H9 (cell line): ENCODE measurements around the gene SFRP5. TPM values are rescaled to one million over a fixed set of nuclear protein-coding genes. Genes with fewer than 3 reads are reported as not detected.

ENCODE experiments used
- DNase-seq: peaks from one replicate; pipeline ENCODE4 v3.0.0-alpha.2; 2017
- H2AFZ ChIP-seq: one replicate; pipeline ENCODE4 v1.6.1; 2013; ENCODE audit warnings: mild to moderate bottlenecking, low read length, control low read depth, moderate library complexity
- H2AK5ac ChIP-seq: 2 replicates; pipeline ENCODE4 v1.6.1; 2013; ENCODE audit warnings: low read length, control low read depth, mixed read lengths; ENCODE audit not compliant: insufficient read length
- H2BK120ac ChIP-seq: one replicate; pipeline ENCODE4 v1.6.1; 2013; ENCODE audit warnings: low read depth, mild to moderate bottlenecking, low read length, control low read depth, inconsistent platforms; ENCODE audit not compliant: poor library complexity, severe bottlenecking
- H2BK12ac ChIP-seq: 2 replicates; pipeline ENCODE4 v1.6.1; 2013; ENCODE audit warnings: low read length, control low read depth, mixed read lengths, low read depth; ENCODE audit not compliant: insufficient read length
- H2BK15ac ChIP-seq: 2 replicates; pipeline ENCODE4 v1.6.1; 2013; ENCODE audit warnings: low read depth, low read length, control low read depth
- H2BK20ac ChIP-seq: one replicate; pipeline ENCODE4 v1.6.1; 2013; ENCODE audit warnings: low read depth, mild to moderate bottlenecking, low read length, control low read depth, inconsistent platforms; ENCODE audit not compliant: poor library complexity, severe bottlenecking
- H2BK5ac ChIP-seq: 2 replicates; pipeline ENCODE4 v1.6.1; 2013; ENCODE audit warnings: low read length, control low read depth, mixed read lengths; ENCODE audit not compliant: insufficient read length
- H3K14ac ChIP-seq: 2 replicates; pipeline ENCODE4 v1.6.1; 2013; ENCODE audit warnings: low read length, control low read depth; ENCODE audit not compliant: insufficient read depth
- H3K18ac ChIP-seq: 2 replicates; pipeline ENCODE4 v1.6.1; 2013; ENCODE audit warnings: low read depth, mild to moderate bottlenecking, mixed read lengths, low read length, control low read depth; ENCODE audit not compliant: insufficient read length
- H3K23ac ChIP-seq: 2 replicates; pipeline ENCODE4 v1.6.1; 2013; ENCODE audit warnings: low read length, control low read depth, mixed read lengths, low read depth; ENCODE audit not compliant: insufficient read length
- H3K23me2 ChIP-seq: 2 replicates; pipeline ENCODE4 v1.6.1; 2013; ENCODE audit warnings: low read depth, mild to moderate bottlenecking, mixed read lengths, low read length, control low read depth; ENCODE audit not compliant: insufficient read length, poor library complexity, severe bottlenecking
- H3K27ac ChIP-seq: 2 replicates; pipeline ENCODE4 v1.5.1; 2013; ENCODE audit warnings: low read length, control low read depth, mixed read lengths, low read depth; ENCODE audit not compliant: insufficient read length
- H3K27me3 ChIP-seq: 2 replicates; pipeline ENCODE4 v1.6.1; 2013; ENCODE audit warnings: low read length, control low read depth, inconsistent platforms; ENCODE audit not compliant: insufficient read depth
- H3K4ac ChIP-seq: 2 replicates; pipeline ENCODE4 v1.6.1; 2013; ENCODE audit warnings: low read depth, mild to moderate bottlenecking, control low read depth, inconsistent platforms, low read length, moderate library complexity
- H3K4me1 ChIP-seq: 2 replicates; pipeline ENCODE4 v1.6.1; 2013; ENCODE audit warnings: low read length, control low read depth, inconsistent platforms; ENCODE audit not compliant: insufficient read depth
- H3K4me2 ChIP-seq: 2 replicates; pipeline ENCODE4 v1.6.1; 2013; ENCODE audit warnings: low read length, control low read depth, mixed read lengths; ENCODE audit not compliant: insufficient read length, insufficient read depth
- H3K56ac ChIP-seq: 2 replicates; pipeline ENCODE4 v1.6.1; 2013; ENCODE audit warnings: low read depth, mild to moderate bottlenecking, mixed read lengths, low read length, control low read depth; ENCODE audit not compliant: insufficient read length
- H3K79me1 ChIP-seq: 2 replicates; pipeline ENCODE4 v1.6.1; 2013; ENCODE audit warnings: low read depth, mild to moderate bottlenecking, moderate library complexity, low read length, control low read depth, inconsistent platforms; ENCODE audit not compliant: insufficient read depth, poor library complexity, severe bottlenecking
- H3K79me2 ChIP-seq: 2 replicates; pipeline ENCODE4 v1.6.1; 2013; ENCODE audit warnings: low read length, control low read depth, inconsistent platforms; ENCODE audit not compliant: insufficient read depth
- H3K9ac ChIP-seq: 2 replicates; pipeline ENCODE4 v1.6.1; 2013; ENCODE audit warnings: low read length, control low read depth, mixed read lengths; ENCODE audit not compliant: insufficient read length; ENCODE audit errors: extremely low read depth
- H3K9me3 ChIP-seq: one replicate; pipeline ENCODE4 v1.6.1; 2013; ENCODE audit warnings: low read depth, low read length, inconsistent platforms; ENCODE audit not compliant: control insufficient read depth
- H3T11ph ChIP-seq: one replicate; pipeline ENCODE4 v1.6.1; 2013; ENCODE audit warnings: mild to moderate bottlenecking, low read length, control low read depth, inconsistent platforms
- H4K20me1 ChIP-seq: one replicate; pipeline ENCODE4 v1.6.1; 2013; ENCODE audit not compliant: control insufficient read depth, insufficient read length, insufficient read depth
- H4K5ac ChIP-seq: 2 replicates; pipeline ENCODE4 v1.6.1; 2013; ENCODE audit warnings: low read depth, mild to moderate bottlenecking, mixed read lengths, low read length, control low read depth; ENCODE audit not compliant: insufficient read length
- H4K8ac ChIP-seq: replicated peaks from 2 replicates; pipeline ENCODE4 v1.6.1; 2013; ENCODE audit warnings: low read length, control low read depth, mixed read lengths, low read depth; ENCODE audit not compliant: insufficient read length
- H4K91ac ChIP-seq: 2 replicates; pipeline ENCODE4 v1.6.1; 2013; ENCODE audit warnings: low read depth, mild to moderate bottlenecking, moderate library complexity, mixed read lengths, low read length, control low read depth; ENCODE audit not compliant: insufficient read length
- H3K27ac Mint-ChIP-seq, 3 experiments: 2 replicates in 2 of 3; 3 replicates in 1 of 3; pipeline ENCODE4 v1.8.0; 2020 to 2021; ENCODE audit warnings: mixed read lengths in 3 of 3, mild to moderate bottlenecking in 1 of 3, moderate library complexity in 1 of 3
- H3K27me3 Mint-ChIP-seq: 2 replicates; pipeline ENCODE4 v1.8.0; 2021; ENCODE audit warnings: low read depth, mild to moderate bottlenecking, moderate library complexity, mixed read lengths
- H3K36me3 Mint-ChIP-seq, 3 experiments: 2 replicates in 2 of 3; 3 replicates in 1 of 3; pipeline ENCODE4 v1.8.0; 2020 to 2021; ENCODE audit warnings: low read depth in 3 of 3, mixed read lengths in 3 of 3; ENCODE audit not compliant: insufficient read depth in 1 of 3
- H3K4me1 Mint-ChIP-seq, 2 experiments: 2 replicates each; pipeline ENCODE4 v1.8.0; 2020; ENCODE audit warnings: mixed read lengths in 2 of 2
- H3K4me3 Mint-ChIP-seq, 2 experiments: 2 replicates in 1 of 2; 3 replicates in 1 of 2; pipeline ENCODE4 v1.8.0; 2020 to 2021; ENCODE audit warnings: mild to moderate bottlenecking in 2 of 2, mixed read lengths in 2 of 2, moderate library complexity in 1 of 2
- H3K9me3 Mint-ChIP-seq, 2 experiments: 2 replicates in 1 of 2; 3 replicates in 1 of 2; pipeline ENCODE4 v1.8.0; 2020; ENCODE audit warnings: mild to moderate bottlenecking in 2 of 2, mixed read lengths in 2 of 2, moderate library complexity in 1 of 2
- CTCF ChIP-seq: fragments of 200-600 bp; sonication (generic); conservative IDR thresholded peaks from 3 replicates; pipeline ENCODE4 v1.8.0; 2021; ENCODE audit warnings: antibody characterized with exemption, mild to moderate bottlenecking
- WGBS: extraction: QIAGEN DNeasy Blood & Tissue Kit; methylation state at CpG from one replicate; pipeline ENCODE4 v1.1.7; 2013; ENCODE audit warnings: missing lambda C conversion rate, low lambda C conversion rate, mixed read lengths; ENCODE audit not compliant: insufficient read length; ENCODE audit errors: extremely low coverage; 5-methylcytosine and 5-hydroxymethylcytosine counted together
- total RNA-seq: library from RNA; stranded (reverse); gene quantifications from 2 replicates; pipeline ENCODE4 v1.2.1, GENCODE V29; 2021

Gene SFRP5
- total RNA-seq, 1 experiment from 2014 or later: 1.7 TPM

GRCh38 chr10:97755718-97756117, 16.1 kb downstream of the SFRP5 start:
- Histone ChIP-seq H3K4me1 (no peaks in the 10 kb centered on the region), H3T11ph (no peak overlapping the region), H2BK12ac (no peak overlapping the region), H3K27me3 (no peaks in the 10 kb centered on the region), H2AFZ (no peak overlapping the region), H3K9me3 (no peaks in the 10 kb centered on the region), H2BK15ac (no peak overlapping the region), H3K23ac (no peak overlapping the region), H3K9ac (no peak overlapping the region), H3K18ac (no peak overlapping the region), H3K4me2 (no peak overlapping the region), H4K20me1 (no peaks in the 10 kb centered on the region), H3K79me1 (no peaks in the 10 kb centered on the region), H2AK5ac (no peak overlapping the region), H2BK20ac (no peak overlapping the region), H2BK120ac (no peak overlapping the region), H3K27ac (no peak overlapping the region), H3K14ac (no peak overlapping the region), H4K5ac (no peak overlapping the region), H3K4ac (no peak overlapping the region), H2BK5ac (no peak overlapping the region), H3K79me2 (no peaks in the 10 kb centered on the region), H3K56ac (no peak overlapping the region), H4K91ac (no peak overlapping the region), H4K8ac (no peak overlapping the region), H3K23me2 (no peaks in the 10 kb centered on the region)
- DNase-seq: no peak
- Mint-ChIP-seq H3K9me3 (no peaks in the 10 kb centered on the region), H3K36me3 (peaks cover 18 to 78% (median 53%) of the 10 kb centered on the region in 3 experiments; a peak in 6 of 7 replicates), H3K27ac (no peak overlapping the region), H3K27me3 (no peaks in the 10 kb centered on the region), H3K4me1 (peaks cover 2 to 5% of the 10 kb centered on the region in 2 experiments; a peak in 3 of 4 replicates), H3K4me3 (no peak overlapping the region)
- no peak for TF ChIP-seq CTCF
- WGBS: no CpG with 5 or more reads among the region's 6 CpGs
